Brain microvascular endothelial cell (primary cell): ENCODE results near the gene APBA2.

Experiments
- DNase-seq: peaks from one replicate; pipeline ENCODE4 v3.0.0-alpha.2; 2020
- H3K27ac ChIP-seq: fragments of 250-450 bp; sonication (Bioruptor Pico); 2 replicates; pipeline ENCODE4 v1.5.1; 2020; ENCODE audit warnings: mild to moderate bottlenecking, moderate library complexity
- H3K27me3 ChIP-seq: fragments of 250-450 bp; sonication (Bioruptor Pico); replicated peaks from 2 replicates; pipeline ENCODE4 v1.5.1; 2020; ENCODE audit warnings: mild to moderate bottlenecking
- H3K36me3 ChIP-seq: fragments of 250-450 bp; sonication (Bioruptor Pico); replicated peaks from 2 replicates; pipeline ENCODE4 v1.5.1; 2020; ENCODE audit warnings: mild to moderate bottlenecking
- H3K4me3 ChIP-seq: 2 replicates; pipeline ENCODE4 v1.5.1; 2011; ENCODE audit warnings: low read depth, mild to moderate bottlenecking, control low read depth, low read length, moderate library complexity
- CTCF ChIP-seq: IDR thresholded peaks from 2 replicates; pipeline ENCODE4 v1.5.1; 2011; ENCODE audit warnings: low read depth, mild to moderate bottlenecking, moderate library complexity, low read length, control low read depth, inconsistent platforms; ENCODE audit errors: missing control alignments
- in situ Hi-C: cut with HindIII; loops from 2 replicates; pipeline ENCODE4 v1.10.0; 2017; ENCODE audit warnings: low sequenced_read_pairs, low pct_ligation_motif_present

The APBA2 gene

GRCh38 chr15:28895566-28895965, 9.8 kb downstream of the APBA2 start:
- H3K4me3 ChIP-seq = no peak overlapping the region
- TF ChIP-seq CTCF = no peak
- no peak for DNase-seq
- no peak overlapping the region for H3K27ac ChIP-seq
- in situ Hi-C loops = no loop called here
- H3K27me3 ChIP-seq = no peaks in the 10 kb centered on the region
- no peaks in the 10 kb centered on the region for H3K36me3 ChIP-seq

GRCh38 chr15:28896951-28897350, 11.2 kb downstream of the APBA2 start:
- peak; percentile 94 for DNase-seq
- no peak for TF ChIP-seq CTCF
- Histone ChIP-seq H3K36me3 (no peaks in the 10 kb centered on the region), H3K27ac (peak overlapping the region; percentile 31), H3K27me3 (no peaks in the 10 kb centered on the region), H3K4me3 (no peak overlapping the region)
- in situ Hi-C loops = no loop called here

- Histone ChIP-seq H3K27ac (no peak overlapping the region), H3K27me3 (no peaks in the 10 kb centered on the region), H3K4me3 (no peak overlapping the region), H3K36me3 (no peaks in the 10 kb centered on the region)
- no peak for TF ChIP-seq CTCF
- DNase-seq = no peak
- in situ Hi-C loops = no loop called here
These were observed 12.2 kb downstream of the APBA2 start for GRCh38 chr15:28897861-28898585.

GRCh38 chr15:28899061-28899738, 13.4 kb downstream of the APBA2 start:
- in situ Hi-C loops = no loop called here
- H3K27me3 ChIP-seq = no peaks in the 10 kb centered on the region
- H3K36me3 ChIP-seq = no peaks in the 10 kb centered on the region
- H3K4me3 ChIP-seq = no peak overlapping the region
- DNase-seq = no peak
- TF ChIP-seq CTCF = no peak
- H3K27ac ChIP-seq = no peak overlapping the region

- Histone ChIP-seq H3K36me3 (no peaks in the 10 kb centered on the region), H3K4me3 (no peak overlapping the region), H3K27ac (no peak overlapping the region), H3K27me3 (no peaks in the 10 kb centered on the region)
- in situ Hi-C loops = no loop called here
- TF ChIP-seq CTCF = no peak
- no peak for DNase-seq
These were observed 14.5 kb downstream of the APBA2 start for GRCh38 chr15:28900041-28900891.
